A549 (cell line): ENCODE measurements around the gene CD9. TPM values are rescaled to one million over a fixed set of nuclear protein-coding genes. Genes with fewer than 3 reads are reported as not detected.

Experiments used
- ATAC-seq, 2 experiments: fragments of 200-7000 bp in 1 of 2; fragments of >200 bp in 1 of 2; cut with Nextera tagmentation in 1 of 2; cut with Tn5 transposase in 1 of 2; 3 replicates each; pipeline versions ENCODE4 v1.8.0 to v1.9.1; 2018 to 2020; ENCODE audit warnings: mild to moderate bottlenecking in 1 of 2, moderate library complexity in 1 of 2
- CTCF ChIA-PET: fragments of 300-600 bp; sonication (Branson Sonifier 250); formaldehyde crosslinking; extraction: SDS; loops from one replicate; lab custom pipeline; 2021; ENCODE audit warnings: antibody characterized with exemption, inconsistent platforms; lab: Yijun Ruan, JAX
- POLR2A ChIA-PET: fragments of 350-600 bp; formaldehyde crosslinking; extraction: SDS; loops from one replicate; lab custom pipeline; 2021; ENCODE audit warnings: antibody characterized with exemption, inconsistent platforms; lab: Yijun Ruan, JAX
- DNase-seq, 2 experiments: peaks; one replicate each; pipeline versions ENCODE4 v3.0.0 to v3.0.0-alpha.2; 2011 to 2016; ENCODE audit warnings: low read depth in 1 of 2, low spot score in 1 of 2
- FAIRE-seq: peaks from 2 replicates; lab custom pipeline; 2011; peaks lifted over from hg19 to GRCh38; lab: Jason Lieb, UNC
- H3K27ac ChIP-seq, 2 experiments: fragments of >200 bp; sonication (Bioruptor Twin); formaldehyde crosslinking; 3 replicates each; pipeline ENCODE4 v1.5.1; 2016 to 2017
- H3K4me1 ChIP-seq: fragments of >200 bp; sonication (Bioruptor Twin); formaldehyde crosslinking; 3 replicates; pipeline ENCODE4 v1.6.1; 2016
- H3K4me2 ChIP-seq: fragments of >200 bp; sonication (Bioruptor Twin); formaldehyde crosslinking; 3 replicates; pipeline ENCODE4 v1.6.1; 2016
- H3K4me3 ChIP-seq: fragments of >200 bp; sonication (Bioruptor Twin); formaldehyde crosslinking; 3 replicates; pipeline ENCODE4 v1.5.1; 2016
- H3K9me3 ChIP-seq: fragments of >200 bp; sonication (Bioruptor Twin); formaldehyde crosslinking; 3 replicates; pipeline ENCODE4 v1.6.1; 2016
- BHLHE40 ChIP-seq: IDR thresholded peaks from 2 replicates; pipeline ENCODE4 v1.6.1; 2012; ENCODE audit warnings: low read depth, low read length, inconsistent platforms
- CEBPB ChIP-seq, 2 experiments: fragments of >200 bp in 1 of 2; sonication (Bioruptor Twin) in 1 of 2; formaldehyde crosslinking in 1 of 2; IDR thresholded peaks; 2 replicates each; pipeline ENCODE4 v1.6.1; 2012 to 2016
- CHD4 ChIP-seq: fragments of 200-600 bp; sonication (generic); IDR thresholded peaks from 2 replicates; pipeline ENCODE4 v1.6.1; 2016; ENCODE audit warnings: antibody characterized with exemption, mild to moderate bottlenecking, borderline replicate concordance
- EP300 ChIP-seq, 2 experiments: fragments of >200 bp; sonication (Bioruptor Twin); formaldehyde crosslinking; IDR thresholded peaks; 2 replicates in 1 of 2; 3 replicates in 1 of 2; pipeline ENCODE4 v1.6.1; 2016 to 2017
- ESRRA ChIP-seq: fragments of 150-350 bp; IDR thresholded peaks from 2 replicates; pipeline ENCODE4 v1.6.1; 2014; ENCODE audit warnings: mild to moderate bottlenecking, low read length, borderline replicate concordance
- FOSB ChIP-seq: fragments of 250-450 bp; sonication (Bioruptor Pico); IDR thresholded peaks from 2 replicates; pipeline ENCODE4 v1.5.0; 2020; ENCODE audit warnings: mild to moderate bottlenecking, moderate library complexity
- FOXS1 ChIP-seq: fragments of 250-450 bp; sonication (Bioruptor Pico); IDR thresholded peaks from 2 replicates; pipeline ENCODE4 v1.5.0; 2020; ENCODE audit warnings: mild to moderate bottlenecking, moderate library complexity
- GATA3 ChIP-seq: IDR thresholded peaks from 2 replicates; pipeline ENCODE4 v1.6.1; 2012; ENCODE audit warnings: borderline replicate concordance
- HMGXB4 ChIP-seq: fragments of 250-450 bp; sonication (Bioruptor Pico); IDR thresholded peaks from 2 replicates; pipeline ENCODE4 v1.5.0; 2021; ENCODE audit warnings: mild to moderate bottlenecking, moderate library complexity, borderline replicate concordance
- JUN ChIP-seq, 2 experiments: fragments of >200 bp; sonication (Bioruptor Twin); formaldehyde crosslinking; IDR thresholded peaks; 2 replicates in 1 of 2; 3 replicates in 1 of 2; pipeline ENCODE4 v1.6.1; 2016 to 2017
- KDM1A ChIP-seq: fragments of 200-600 bp; sonication (generic); IDR thresholded peaks from 2 replicates; pipeline ENCODE4 v1.6.1; 2016; ENCODE audit warnings: low read depth, mild to moderate bottlenecking
- KDM5A ChIP-seq: fragments of 200-600 bp; sonication (generic); IDR thresholded peaks from 2 replicates; pipeline ENCODE4 v1.6.1; 2016; ENCODE audit warnings: antibody characterized with exemption, mild to moderate bottlenecking
- MAZ ChIP-seq: fragments of 150-350 bp; IDR thresholded peaks from 2 replicates; pipeline ENCODE4 v1.6.1; 2014; ENCODE audit warnings: antibody characterized with exemption, low read depth, low read length, borderline replicate concordance
- NFE2L2 ChIP-seq: fragments of 150-350 bp; conservative IDR thresholded peaks from 2 replicates; pipeline ENCODE4 v1.6.1; 2014; ENCODE audit warnings: low read length
- NR3C1 ChIP-seq: fragments of >200 bp; sonication (Bioruptor Twin); formaldehyde crosslinking; IDR thresholded peaks from 3 replicates; pipeline ENCODE4 v1.6.1; 2017
- PHF8 ChIP-seq: fragments of 200-600 bp; sonication (generic); IDR thresholded peaks from 2 replicates; pipeline ENCODE4 v1.6.1; 2016; ENCODE audit warnings: low read depth, mild to moderate bottlenecking, antibody characterized with exemption, moderate library complexity, borderline replicate concordance
- RCOR1 ChIP-seq: fragments of 150-350 bp; IDR thresholded peaks from 2 replicates; pipeline ENCODE4 v1.6.1; 2014; ENCODE audit warnings: antibody characterized with exemption, low read length, low read depth
- SMC3 ChIP-seq: fragments of >200 bp; sonication (Bioruptor Twin); formaldehyde crosslinking; IDR thresholded peaks from 3 replicates; pipeline ENCODE4 v1.6.1; 2018; ENCODE audit warnings: inconsistent platforms
- TFCP2L1 ChIP-seq: fragments of 250-450 bp; sonication (Bioruptor Pico); IDR thresholded peaks from 2 replicates; pipeline ENCODE4 v1.5.0; 2021; ENCODE audit warnings: mild to moderate bottlenecking
- TP53 ChIP-seq: fragments of 250-450 bp; sonication (Bioruptor Pico); IDR thresholded peaks from 2 replicates; pipeline ENCODE4 v1.5.0; 2021; ENCODE audit warnings: mild to moderate bottlenecking, moderate library complexity
- ZC3H11A ChIP-seq: fragments of 450-650 bp; IDR thresholded peaks from 2 replicates; pipeline ENCODE4 v1.6.1; 2014; ENCODE audit warnings: antibody characterized with exemption, mild to moderate bottlenecking
- ZFP36 ChIP-seq: fragments of 450-650 bp; IDR thresholded peaks from 2 replicates; pipeline ENCODE4 v1.6.1; 2014; ENCODE audit warnings: borderline replicate concordance; ENCODE audit not compliant: partially characterized antibody
- ZSCAN20 ChIP-seq: fragments of 250-450 bp; sonication (Bioruptor Pico); IDR thresholded peaks from 2 replicates; pipeline ENCODE4 v1.8.0; 2022; ENCODE audit warnings: mild to moderate bottlenecking, moderate library complexity
- WGBS: methylation state at CpG from one replicate; pipeline ENCODE4 v1.1.6; 2017; ENCODE audit errors: missing lambda C conversion rate; 5-methylcytosine and 5-hydroxymethylcytosine counted together
- polyA plus RNA-seq, 4 experiments: library from polyadenylated mRNA; depleted of rRNA in 3 of 4; stranded (reverse); fragments of >200 nt; fragmentation: RNase III in 1 of 4; extraction: RNeasy Plus Mini Kit Qiagen cat#74134 plus additional on column Dnase treatment in 1 of 4; gene quantifications; 2 replicates in 3 of 4; 3 replicates in 1 of 4; pipeline ENCODE4 v1.2.3, GENCODE V29; 2011 to 2017
- TF ChIP-seq, protein P1 (sequence below): IDR thresholded peaks from 2 replicates; pipeline ENCODE4 v1.6.1; 2012
- TF ChIP-seq, protein P2 (sequence below): fragments of >200 bp; sonication (Bioruptor Twin); formaldehyde crosslinking; IDR thresholded peaks from 3 replicates; pipeline ENCODE4 v1.5.1; 2016

CD9 gene
- polyA plus RNA-seq, 2 of the 4 experiments (the other 2 are of a cell fraction) = 116 to 185 TPM

DNA sequence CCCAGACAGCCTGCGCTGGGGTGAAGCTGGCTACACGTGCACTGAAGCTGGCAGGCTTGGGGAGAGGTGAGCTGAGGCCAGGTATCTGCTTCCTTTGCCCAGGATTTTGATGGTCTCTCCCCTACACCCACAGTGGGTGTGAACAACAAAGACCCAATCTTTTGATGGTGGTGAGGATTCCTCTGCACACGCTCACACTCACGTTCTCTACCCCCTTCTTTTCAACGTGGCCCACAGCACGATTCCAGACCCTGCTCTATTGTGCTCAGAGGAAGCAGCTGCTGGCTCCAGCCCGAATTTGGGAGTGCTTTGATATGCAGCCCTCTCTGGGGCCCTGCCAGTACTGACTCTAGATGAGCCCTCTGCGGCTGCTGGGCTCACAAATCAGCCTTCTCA lies 4.9 kb downstream of the CD9 start:
- H3K4me1 ChIP-seq = peaks cover 33% of the 10 kb centered on the region
- DNase-seq (no peak), ATAC-seq (no peak), FAIRE-seq (no peak)
- CTCF ChIA-PET = interaction anchor here (1.3 to 32.3 kb wide), 5 partner anchors 8 to 142 kb away, joined by 4 to 529 read pairs (median 31); no protein-coding TSS in a partner anchor
- 82% methylated on average over 8 of the region's 8 CpGs for WGBS
- no peaks in the 10 kb centered on the region for H3K9me3 ChIP-seq
- POLR2A ChIA-PET = no interaction called here
- H3K27ac ChIP-seq = peak overlapping the region in 1 of 2 experiments; percentile 16; a peak in 1 of 6 replicates
- TF ChIP-seq ESRRA (no peak), RCOR1 (no peak), CHD4 (no peak), FOXS1 (CRISPR knock-in tag) (no peak), ZSCAN20 (no peak), TFCP2L1 (CRISPR knock-in tag) (no peak), FOSB (CRISPR knock-in tag) (no peak), KDM5A (no peak), ZFP36 (no peak), GATA3 (no peak), KDM1A (no peak), ZC3H11A (no peak), TP53 (CRISPR knock-in tag) (no peak), SMC3 (no peak), MAZ (no peak), BHLHE40 (no peak), NR3C1 (no peak), CEBPB (IDR thresholded peaks at IDR 0.05) (no peak)
- TF ChIP-seq, protein P1, sequence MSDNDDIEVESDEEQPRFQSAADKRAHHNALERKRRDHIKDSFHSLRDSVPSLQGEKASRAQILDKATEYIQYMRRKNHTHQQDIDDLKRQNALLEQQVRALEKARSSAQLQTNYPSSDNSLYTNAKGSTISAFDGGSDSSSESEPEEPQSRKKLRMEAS = no peak
- no peak overlapping the region for H3K4me2 ChIP-seq
- no peak overlapping the region for H3K4me3 ChIP-seq

DNA sequence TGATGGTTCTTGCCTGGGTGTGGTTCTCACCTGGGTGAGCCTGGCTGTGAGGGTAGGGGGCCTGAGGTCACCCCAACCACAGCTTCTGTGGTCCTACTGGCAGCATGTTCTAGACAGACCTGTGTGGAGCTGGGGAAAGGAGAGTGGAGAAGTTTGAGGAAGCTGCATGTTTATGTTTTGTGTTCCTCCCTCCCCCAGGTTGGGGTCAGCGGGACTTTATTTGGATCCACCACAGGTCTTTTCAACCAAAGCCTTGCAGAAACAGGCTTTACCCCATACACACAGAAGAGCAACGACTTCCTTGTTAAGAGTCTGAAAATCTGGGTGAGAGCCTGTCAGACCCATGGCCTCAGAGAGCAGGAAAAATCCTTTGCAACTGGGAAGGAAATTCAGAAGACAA lies 5.6 kb downstream of the CD9 start:
- Histone ChIP-seq H3K27ac (no peak overlapping the region), H3K4me2 (no peak overlapping the region), H3K4me1 (peaks cover 34% of the 10 kb centered on the region), H3K4me3 (no peak overlapping the region), H3K9me3 (no peaks in the 10 kb centered on the region)
- WGBS = 72% methylated on average over 2 of the region's 2 CpGs
- ChIA-PET CTCF (interaction anchor here (1.3 to 32.3 kb wide), 5 partner anchors 8 to 142 kb away, joined by 4 to 529 read pairs (median 31); no protein-coding TSS in a partner anchor), POLR2A (no interaction called here)
- ATAC-seq (no peak), DNase-seq (no peak), FAIRE-seq (no peak)
- no peak for TF ChIP-seq KDM5A
- no peak for TF ChIP-seq JUN (IDR thresholded peaks at IDR 0.05)
- TF ChIP-seq HMGXB4 (CRISPR knock-in tag) = no peak
- no peak for TF ChIP-seq PHF8
- no peak for TF ChIP-seq NFE2L2
- no peak for TF ChIP-seq FOSB (CRISPR knock-in tag)
- TF ChIP-seq EP300 (IDR thresholded peaks at IDR 0.05) = no peak
- TF ChIP-seq ZSCAN20 = no peak
- TF ChIP-seq, protein P2, sequence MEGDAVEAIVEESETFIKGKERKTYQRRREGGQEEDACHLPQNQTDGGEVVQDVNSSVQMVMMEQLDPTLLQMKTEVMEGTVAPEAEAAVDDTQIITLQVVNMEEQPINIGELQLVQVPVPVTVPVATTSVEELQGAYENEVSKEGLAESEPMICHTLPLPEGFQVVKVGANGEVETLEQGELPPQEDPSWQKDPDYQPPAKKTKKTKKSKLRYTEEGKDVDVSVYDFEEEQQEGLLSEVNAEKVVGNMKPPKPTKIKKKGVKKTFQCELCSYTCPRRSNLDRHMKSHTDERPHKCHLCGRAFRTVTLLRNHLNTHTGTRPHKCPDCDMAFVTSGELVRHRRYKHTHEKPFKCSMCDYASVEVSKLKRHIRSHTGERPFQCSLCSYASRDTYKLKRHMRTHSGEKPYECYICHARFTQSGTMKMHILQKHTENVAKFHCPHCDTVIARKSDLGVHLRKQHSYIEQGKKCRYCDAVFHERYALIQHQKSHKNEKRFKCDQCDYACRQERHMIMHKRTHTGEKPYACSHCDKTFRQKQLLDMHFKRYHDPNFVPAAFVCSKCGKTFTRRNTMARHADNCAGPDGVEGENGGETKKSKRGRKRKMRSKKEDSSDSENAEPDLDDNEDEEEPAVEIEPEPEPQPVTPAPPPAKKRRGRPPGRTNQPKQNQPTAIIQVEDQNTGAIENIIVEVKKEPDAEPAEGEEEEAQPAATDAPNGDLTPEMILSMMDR = no peak
- TF ChIP-seq TP53 (CRISPR knock-in tag) = no peak
